Right forelimb (tissue), 1 donor: ENCODE data around the gene SDK1.

Experiments
- DNase-seq: peaks from one replicate; pipeline ENCODE4 v3.0.0-alpha.2; 2018

SDK1 gene

GRCh38 chr7:3285652-3286051, 15.4 kb upstream of the SDK1 start:
- no peak for DNase-seq

DNA sequence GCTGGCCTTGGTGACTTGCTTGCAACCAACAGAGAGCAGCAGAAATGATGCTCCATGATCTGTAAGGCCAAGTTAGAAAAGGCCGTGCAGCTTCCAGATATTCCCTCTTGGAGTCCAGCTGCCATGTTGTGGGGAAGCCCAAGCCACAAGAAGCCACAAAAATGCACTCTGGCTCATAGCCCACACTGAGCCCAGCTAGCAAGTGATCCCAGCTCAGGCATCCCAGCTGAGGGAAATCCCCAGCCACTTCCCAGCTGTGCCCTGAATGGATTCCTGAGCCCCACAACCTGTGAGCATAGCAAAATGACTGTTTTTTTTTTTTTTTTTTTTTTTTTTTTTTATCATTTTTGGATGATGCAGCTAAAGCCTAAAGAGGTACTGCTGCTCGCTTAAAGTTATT, 11.1 kb upstream of the SDK1 start:
- DNase-seq, result no peak

GRCh38 chr7:3292694-3293093, 8.4 kb upstream of the SDK1 start:
- no peak for DNase-seq

- DNase-seq, result no peak
Observed at GRCh38 chr7:3294432-3295100, 6.5 kb upstream of the SDK1 start.

GRCh38 chr7:3297105-3297819, 3.8 kb upstream of the SDK1 start:
- no peak for DNase-seq

- no peak for DNase-seq
Observed at GRCh38 chr7:3300221-3300650, 816 bp upstream of the SDK1 start.

GRCh38 chr7:3301449-3301731, 338 bp downstream of the SDK1 start:
- DNase-seq, result no peak

- DNase-seq, result peak; percentile 49
Observed at GRCh38 chr7:3301831-3302618, 973 bp downstream of the SDK1 start.

DNA sequence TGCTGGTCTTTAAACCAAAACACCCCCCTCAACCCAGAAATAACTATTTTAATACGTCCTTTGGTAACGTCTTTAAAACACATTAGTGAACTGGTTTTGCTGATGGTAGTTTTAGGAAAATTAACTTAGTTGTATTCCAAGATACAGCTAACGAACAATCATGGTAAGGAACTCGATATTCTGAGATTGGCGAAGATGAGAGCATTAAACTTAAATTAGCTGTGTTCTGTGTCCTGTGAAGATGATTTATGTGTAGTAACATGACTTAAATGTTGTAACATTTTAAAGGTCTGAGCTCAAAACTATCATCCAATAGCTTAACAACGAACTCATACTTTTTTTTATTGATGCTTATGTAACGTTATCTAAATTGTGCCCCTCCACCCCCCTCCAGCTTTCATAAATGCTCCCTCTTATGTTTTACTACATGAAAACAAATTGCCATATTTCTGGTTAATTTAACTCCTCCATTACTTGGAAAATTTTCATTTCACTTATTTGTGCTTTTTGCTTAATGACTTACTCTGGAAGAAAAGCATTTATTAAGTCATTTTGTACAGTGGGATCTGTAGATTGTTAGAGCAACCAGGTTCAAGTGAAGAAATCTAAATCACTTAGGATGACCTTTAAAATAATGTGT, 1.7 kb downstream of the SDK1 start:
- DNase-seq, result no peak

- DNase-seq, result no peak
Observed at GRCh38 chr7:3304131-3304530, 3.1 kb downstream of the SDK1 start.

DNA sequence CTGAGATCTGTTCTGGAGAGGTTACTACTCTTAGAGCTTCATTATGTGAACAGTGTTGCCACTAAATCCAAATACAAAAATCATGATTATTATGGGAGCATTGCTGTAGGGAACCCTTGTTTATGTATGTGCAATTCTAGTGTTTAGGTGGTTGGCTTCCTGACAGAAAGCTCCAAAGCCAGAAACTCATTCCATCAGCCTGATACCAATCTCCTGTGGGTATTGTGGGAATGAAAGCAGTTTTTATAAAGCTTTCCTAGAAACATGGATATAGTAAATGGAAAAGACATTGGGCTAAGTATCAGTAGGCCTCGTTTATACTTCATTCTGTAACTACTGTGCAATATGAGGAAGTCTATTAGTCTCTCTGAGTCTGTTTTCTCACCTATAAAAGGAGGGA, 6.4 kb downstream of the SDK1 start:
- DNase-seq, result no peak

DNA sequence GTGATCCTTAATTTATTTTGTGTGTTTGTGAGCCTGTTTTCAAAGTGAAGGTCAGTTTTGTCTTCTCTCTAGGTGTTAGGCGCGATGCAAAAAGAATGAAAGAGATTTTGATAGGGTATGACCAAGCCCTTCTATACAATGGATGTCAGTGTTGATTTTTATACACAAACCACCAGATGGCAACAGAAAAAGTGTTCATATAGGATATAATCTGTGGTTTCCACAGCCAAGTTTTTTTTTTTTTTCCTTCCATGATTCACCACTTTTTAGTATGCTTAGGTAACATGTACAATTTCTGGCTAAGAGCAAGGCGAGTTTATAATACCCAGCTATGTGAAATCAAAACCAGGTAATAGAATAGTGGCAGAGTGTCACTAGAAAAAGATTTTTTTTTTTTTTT, 8.1 kb downstream of the SDK1 start:
- DNase-seq, result no peak

DNA sequence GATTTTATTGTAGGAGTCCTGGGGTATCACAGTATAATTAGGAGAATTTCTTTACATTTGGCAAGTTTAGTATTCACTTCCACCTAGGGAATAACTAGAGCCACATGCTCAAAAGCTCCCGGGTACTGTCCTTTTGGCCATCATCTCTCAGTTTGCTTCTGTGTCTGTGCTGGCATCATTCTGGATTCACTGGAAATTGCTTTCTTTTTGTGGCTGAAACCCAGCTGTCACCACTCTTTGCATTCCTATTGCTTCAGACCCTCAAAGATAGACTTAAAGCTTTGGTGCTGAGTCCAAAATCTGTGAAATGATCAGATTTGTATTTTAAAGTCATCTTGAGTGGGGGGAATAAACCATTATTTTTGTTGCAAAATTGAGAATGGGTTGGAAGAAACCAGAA, 8.9 kb downstream of the SDK1 start:
- DNase-seq, result no peak

GRCh38 chr7:3310884-3311283, 9.8 kb downstream of the SDK1 start:
- DNase-seq, result no peak

GRCh38 chr7:3312583-3312982, 11.5 kb downstream of the SDK1 start:
- no peak for DNase-seq

DNA sequence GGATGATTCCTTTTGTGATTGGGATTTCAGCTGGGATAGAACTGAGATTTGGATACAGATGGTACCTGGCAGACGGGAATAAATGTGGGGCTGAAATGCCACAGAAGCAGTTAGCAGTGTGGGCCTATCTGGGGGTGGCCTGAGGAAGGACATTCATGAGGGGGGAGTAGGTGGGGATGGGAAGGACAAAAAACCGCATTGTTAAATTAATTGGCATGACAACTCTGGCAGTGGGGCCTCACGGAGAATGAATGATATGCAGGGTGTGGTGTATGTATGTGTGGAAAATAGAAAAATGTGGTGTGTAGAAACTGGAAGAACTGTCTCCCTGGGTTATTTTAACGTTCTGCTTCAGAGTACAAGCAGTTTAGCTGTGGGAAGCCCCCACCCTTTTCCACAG, 17.8 kb downstream of the SDK1 start:
- no peak for DNase-seq

GRCh38 chr7:3321206-3321605, 20.2 kb downstream of the SDK1 start:
- DNase-seq, result no peak

- DNase-seq, result no peak
Observed at GRCh38 chr7:3321745-3322144, 20.7 kb downstream of the SDK1 start.

GRCh38 chr7:3326246-3326645, 25.2 kb downstream of the SDK1 start:
- no peak for DNase-seq

DNA sequence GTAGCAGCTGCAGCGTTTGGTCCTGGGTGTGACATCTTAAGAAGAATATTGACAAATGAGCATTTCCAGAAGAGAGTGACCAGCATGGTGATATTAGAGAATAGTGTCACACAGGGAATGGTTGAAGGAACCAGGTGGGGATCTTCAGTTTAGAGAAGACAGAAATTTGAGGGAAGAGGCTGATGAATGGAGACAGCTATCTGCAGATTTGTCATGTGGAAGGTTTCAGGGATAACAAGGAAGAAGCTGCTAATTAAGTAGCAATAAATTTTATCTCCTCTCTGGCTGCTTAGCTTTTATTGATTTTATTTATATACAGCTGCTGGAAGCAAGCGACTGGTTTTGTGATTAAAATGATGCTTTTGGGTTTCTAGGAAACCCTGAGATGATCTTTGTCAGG, 26.0 kb downstream of the SDK1 start:
- no peak for DNase-seq

DNA sequence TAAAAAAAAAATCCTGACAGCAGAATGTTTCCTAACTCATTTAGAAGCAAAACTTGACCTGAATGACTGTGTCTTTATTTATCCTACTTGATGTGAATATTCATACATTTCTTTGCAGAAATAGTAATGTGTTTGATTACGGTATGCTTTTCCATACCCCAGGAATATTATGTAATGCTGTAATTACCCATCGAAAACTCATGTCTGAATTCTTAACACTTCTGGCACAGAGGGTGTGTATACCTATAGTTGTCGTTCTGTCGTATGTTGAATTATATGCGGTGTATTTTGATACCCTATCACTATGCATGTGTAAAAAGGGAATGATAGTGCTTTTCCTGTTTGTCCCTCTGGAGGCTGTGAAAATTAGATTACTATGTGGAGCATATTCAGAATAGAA, 26.6 kb downstream of the SDK1 start:
- DNase-seq, result no peak

DNA sequence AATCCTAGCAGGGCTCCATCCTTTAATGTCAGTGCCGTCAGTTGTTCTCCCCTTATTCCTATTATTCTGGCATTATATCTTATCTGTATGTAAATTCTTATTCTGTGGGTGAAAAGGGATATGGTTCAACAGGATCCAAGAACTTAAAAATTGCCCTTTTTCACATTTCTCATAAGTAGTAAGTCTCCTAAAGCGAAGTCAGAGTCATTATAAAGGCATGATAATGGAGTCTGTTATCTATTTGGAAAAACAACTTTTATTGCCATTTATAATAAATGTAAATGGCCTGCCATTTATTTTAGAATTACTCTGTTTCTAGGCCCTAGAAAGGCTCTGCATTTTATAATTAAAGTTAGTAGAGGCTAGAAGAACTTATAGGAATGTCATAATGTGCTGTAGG, 31.3 kb downstream of the SDK1 start:
- DNase-seq, result no peak

GRCh38 chr7:3333861-3334260, 32.8 kb downstream of the SDK1 start:
- no peak for DNase-seq
